Coronary artery (tissue), 2 donors: ENCODE results near the gene VPS16.

Experiments
- DNase-seq: peaks from one replicate; pipeline ENCODE4 v3.0.0-alpha.2; 2017; ENCODE audit warnings: low spot score
- H3K27ac ChIP-seq, 2 donors: fragments of 200-600 bp; sonication (generic); one replicate each; pipeline ENCODE4 v1.5.1; 2016 to 2019
- H3K4me3 ChIP-seq: fragments of 200-600 bp; sonication (generic); 2 replicates; pipeline ENCODE4 v1.5.1; 2016; ENCODE audit warnings: mild to moderate bottlenecking, moderate library complexity
- TF ChIP-seq, protein P1 (sequence below): fragments of 200-600 bp; sonication (generic); IDR thresholded peaks from one replicate; pipeline ENCODE4 v1.5.1; 2019; ENCODE audit warnings: antibody characterized with exemption

The VPS16 gene

DNA sequence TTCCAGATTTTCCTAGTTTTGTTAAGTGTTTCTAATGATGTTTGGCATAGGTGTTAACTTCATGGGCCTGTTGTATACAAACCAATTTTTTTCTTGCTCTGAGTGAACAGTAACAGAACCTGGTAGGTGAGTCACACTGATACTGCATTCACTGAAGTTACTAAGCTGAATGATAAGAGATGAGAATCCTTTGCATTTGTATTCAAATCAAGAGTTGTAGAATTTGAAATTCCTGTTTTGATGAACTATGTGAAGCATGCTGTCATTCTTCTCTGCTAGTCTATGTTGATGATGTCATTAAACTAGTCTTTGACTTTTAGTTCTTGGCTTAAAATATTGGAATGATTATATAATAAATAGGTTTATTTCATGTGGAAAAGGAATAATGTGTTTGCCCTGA lies 70.7 kb downstream of the VPS16 start:
- TF ChIP-seq, protein P1, sequence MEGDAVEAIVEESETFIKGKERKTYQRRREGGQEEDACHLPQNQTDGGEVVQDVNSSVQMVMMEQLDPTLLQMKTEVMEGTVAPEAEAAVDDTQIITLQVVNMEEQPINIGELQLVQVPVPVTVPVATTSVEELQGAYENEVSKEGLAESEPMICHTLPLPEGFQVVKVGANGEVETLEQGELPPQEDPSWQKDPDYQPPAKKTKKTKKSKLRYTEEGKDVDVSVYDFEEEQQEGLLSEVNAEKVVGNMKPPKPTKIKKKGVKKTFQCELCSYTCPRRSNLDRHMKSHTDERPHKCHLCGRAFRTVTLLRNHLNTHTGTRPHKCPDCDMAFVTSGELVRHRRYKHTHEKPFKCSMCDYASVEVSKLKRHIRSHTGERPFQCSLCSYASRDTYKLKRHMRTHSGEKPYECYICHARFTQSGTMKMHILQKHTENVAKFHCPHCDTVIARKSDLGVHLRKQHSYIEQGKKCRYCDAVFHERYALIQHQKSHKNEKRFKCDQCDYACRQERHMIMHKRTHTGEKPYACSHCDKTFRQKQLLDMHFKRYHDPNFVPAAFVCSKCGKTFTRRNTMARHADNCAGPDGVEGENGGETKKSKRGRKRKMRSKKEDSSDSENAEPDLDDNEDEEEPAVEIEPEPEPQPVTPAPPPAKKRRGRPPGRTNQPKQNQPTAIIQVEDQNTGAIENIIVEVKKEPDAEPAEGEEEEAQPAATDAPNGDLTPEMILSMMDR: no peak

GRCh38 chr20:2914160-2914559 lies 73.6 kb downstream of the VPS16 start:
- DNase-seq: no peak
- no peak overlapping the region for H3K27ac ChIP-seq
- TF ChIP-seq, protein P1: no peak
- no peak overlapping the region for H3K4me3 ChIP-seq

More for the DNA sequence above, 70.7 kb downstream of the VPS16 start:
- Histone ChIP-seq H3K27ac (no peak overlapping the region), H3K4me3 (no peak overlapping the region)
- no peak for DNase-seq
